Measurements from ENCODE around the gene GNA12.

- no peak for TF ChIP-seq EZH2phosphoT487 (IDR thresholded peaks at IDR 0.05)
- TF ChIP-seq CTCF (IDR thresholded peaks at IDR 0.05), result no peak
These were observed 142.7 kb downstream of the GNA12 start for GRCh38 chr7:2701424-2701823.

Measured in neural progenitor cell (in vitro differentiated cells).